Left kidney (tissue), 2 donors: ENCODE measurements around the gene TNRC6B. TPM values are rescaled to one million over a fixed set of nuclear protein-coding genes. Genes with fewer than 3 reads are reported as not detected.
"Not testable (repeated sequence)": the region's sequence is repeated elsewhere in the genome, so short reads cannot be mapped to it uniquely, and the experiment has no call there.

ENCODE experiments used
- DNase-seq: peaks from one replicate; pipeline ENCODE4 v3.0.0-alpha.2; 2013
- polyA plus RNA-seq: library from polyadenylated mRNA; unstranded; fragments of 120-200 nt; gene quantifications from one replicate; pipeline ENCODE4 v1.2.1, GENCODE V29; 2013; ENCODE audit not compliant: insufficient read length

Gene TNRC6B
- polyA plus RNA-seq, 1 donor: 19.3 TPM

GRCh38 chr22:40279017-40279416 is 101.3 kb downstream of the TNRC6B start:
- no peak for DNase-seq

GRCh38 chr22:40281717-40282116 is 104.0 kb downstream of the TNRC6B start:
- DNase-seq: no peak

- no peak for DNase-seq
Measured at GRCh38 chr22:40285513-40285912, 107.8 kb downstream of the TNRC6B start.

GRCh38 chr22:40289991-40290459 is 112.3 kb downstream of the TNRC6B start:
- no peak for DNase-seq

- no peak for DNase-seq
Measured at GRCh38 chr22:40290516-40290915, 112.8 kb downstream of the TNRC6B start.

- no peak for DNase-seq
Measured at GRCh38 chr22:40294696-40295095, 117.0 kb downstream of the TNRC6B start.

- DNase-seq: no peak
Measured at GRCh38 chr22:40300316-40300715, 122.6 kb downstream of the TNRC6B start.

- DNase-seq: no peak
Measured at GRCh38 chr22:40300884-40301672, 123.4 kb downstream of the TNRC6B start.

GRCh38 chr22:40302149-40302548 is 124.4 kb downstream of the TNRC6B start:
- DNase-seq: no peak

- no peak for DNase-seq
Measured at GRCh38 chr22:40305625-40306024, 127.9 kb downstream of the TNRC6B start.

- DNase-seq: no peak
Measured at GRCh38 chr22:40308999-40309573, 131.4 kb downstream of the TNRC6B start.

- no peak for DNase-seq
Measured at GRCh38 chr22:40309631-40310030, 131.9 kb downstream of the TNRC6B start.

- no peak for DNase-seq
Measured at GRCh38 chr22:40310081-40310767, 132.5 kb downstream of the TNRC6B start.

- no peak for DNase-seq
Measured at GRCh38 chr22:40310768-40311120, 133.0 kb downstream of the TNRC6B start.

GRCh38 chr22:40311646-40312045 is 133.9 kb downstream of the TNRC6B start:
- DNase-seq: not testable (repeated sequence)

GRCh38 chr22:40312050-40312449 is 134.3 kb downstream of the TNRC6B start:
- DNase-seq: peak; percentile 34

- no peak for DNase-seq
Measured at GRCh38 chr22:40313007-40313406, 135.3 kb downstream of the TNRC6B start.

GRCh38 chr22:40314041-40314440 is 136.3 kb downstream of the TNRC6B start:
- DNase-seq: no peak

- no peak for DNase-seq
Measured at GRCh38 chr22:40320687-40321086, 143.0 kb downstream of the TNRC6B start.

GRCh38 chr22:40322021-40322420 is 144.3 kb downstream of the TNRC6B start:
- DNase-seq: no peak

GRCh38 chr22:40322818-40323447 is 145.2 kb downstream of the TNRC6B start:
- no peak for DNase-seq

GRCh38 chr22:40323681-40324171 is 146.0 kb downstream of the TNRC6B start:
- no peak for DNase-seq
